Transverse colon (tissue), 4 donors: ENCODE data around the gene WDR12.

ENCODE experiments used
- EP300 ChIP-seq: sonication (generic); formaldehyde crosslinking; IDR thresholded peaks from one replicate; pipeline ENCODE4 v1.6.1; 2017; ENCODE audit warnings: antibody characterized with exemption, low read depth
- POLR2A ChIP-seq: fragments of 450-650 bp; IDR thresholded peaks from one replicate; pipeline ENCODE4 v1.6.1; 2016; ENCODE audit warnings: antibody characterized with exemption, mild to moderate bottlenecking, moderate library complexity
- POLR2AphosphoS5 ChIP-seq, 3 donors: sonication (generic); formaldehyde crosslinking; IDR thresholded peaks; one replicate each; pipeline ENCODE4 v1.6.1; 2016; ENCODE audit warnings: antibody characterized with exemption in 3 of 3
- TF ChIP-seq, protein P1 (sequence below), 5 experiments: fragments of 200-600 bp in 3 of 5; fragments of 450-650 bp in 2 of 5; sonication (generic) in 3 of 5; IDR thresholded peaks; 1 replicate in 2 of 5; 2 replicates in 3 of 5; pipeline ENCODE4 v1.5.1; 2016 to 2017; ENCODE audit warnings: antibody characterized with exemption in 5 of 5, inconsistent platforms in 3 of 5, mild to moderate bottlenecking in 2 of 5, moderate library complexity in 1 of 5

DNA sequence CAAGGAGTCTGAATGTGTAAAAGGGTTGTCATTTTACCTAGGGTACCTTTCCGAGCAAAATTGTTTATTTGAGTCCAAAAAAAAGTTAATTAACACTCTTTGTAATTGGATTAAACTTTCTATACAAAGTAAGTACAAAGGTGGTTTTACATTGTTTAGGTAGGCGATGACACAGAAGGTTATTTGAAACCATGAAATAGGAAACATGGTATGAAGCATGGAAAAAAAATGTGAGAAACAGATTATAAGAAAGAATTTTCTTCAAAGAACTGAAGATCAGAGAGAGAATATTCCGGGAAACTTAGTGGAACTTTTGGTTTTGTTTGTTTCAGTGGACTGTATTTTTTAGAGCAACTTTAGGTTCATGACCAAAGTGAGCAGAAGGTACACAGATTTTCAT, 33.3 kb upstream of the WDR12 start:
- TF ChIP-seq, protein P1, sequence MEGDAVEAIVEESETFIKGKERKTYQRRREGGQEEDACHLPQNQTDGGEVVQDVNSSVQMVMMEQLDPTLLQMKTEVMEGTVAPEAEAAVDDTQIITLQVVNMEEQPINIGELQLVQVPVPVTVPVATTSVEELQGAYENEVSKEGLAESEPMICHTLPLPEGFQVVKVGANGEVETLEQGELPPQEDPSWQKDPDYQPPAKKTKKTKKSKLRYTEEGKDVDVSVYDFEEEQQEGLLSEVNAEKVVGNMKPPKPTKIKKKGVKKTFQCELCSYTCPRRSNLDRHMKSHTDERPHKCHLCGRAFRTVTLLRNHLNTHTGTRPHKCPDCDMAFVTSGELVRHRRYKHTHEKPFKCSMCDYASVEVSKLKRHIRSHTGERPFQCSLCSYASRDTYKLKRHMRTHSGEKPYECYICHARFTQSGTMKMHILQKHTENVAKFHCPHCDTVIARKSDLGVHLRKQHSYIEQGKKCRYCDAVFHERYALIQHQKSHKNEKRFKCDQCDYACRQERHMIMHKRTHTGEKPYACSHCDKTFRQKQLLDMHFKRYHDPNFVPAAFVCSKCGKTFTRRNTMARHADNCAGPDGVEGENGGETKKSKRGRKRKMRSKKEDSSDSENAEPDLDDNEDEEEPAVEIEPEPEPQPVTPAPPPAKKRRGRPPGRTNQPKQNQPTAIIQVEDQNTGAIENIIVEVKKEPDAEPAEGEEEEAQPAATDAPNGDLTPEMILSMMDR (IDR thresholded peaks at IDR 0.05): no peak
- no peak for TF ChIP-seq POLR2A
- no peak for TF ChIP-seq EP300
- TF ChIP-seq POLR2AphosphoS5 (IDR thresholded peaks at IDR 0.05): no peak
